SU-DHL-6 (cell line): ENCODE data around the gene CTNS.
"Not testable (repeated sequence)": the region's sequence is repeated elsewhere in the genome, so short reads cannot be mapped to it uniquely, and the experiment has no call there.

ENCODE experiments used
- H2AFZ ChIP-seq: fragments of 200-600 bp; sonication (generic); 2 replicates; pipeline ENCODE4 v1.6.1; 2014; ENCODE audit warnings: low read depth, mild to moderate bottlenecking, moderate library complexity, mixed read lengths, antibody characterized with exemption, low read length; ENCODE audit not compliant: severe bottlenecking
- H3F3A ChIP-seq: fragments of 200-600 bp; shearing (Covaris generic); 2 replicates; pipeline ENCODE4 v1.6.0; 2016; ENCODE audit warnings: antibody characterized with exemption, mild to moderate bottlenecking; ENCODE audit not compliant: insufficient read depth
- H3K27ac ChIP-seq: fragments of 200-600 bp; sonication (generic); 2 replicates; pipeline ENCODE4 v1.5.1; 2016; ENCODE audit warnings: low read depth, mild to moderate bottlenecking, low read length, moderate library complexity, mixed read lengths
- H3K27me3 ChIP-seq: fragments of 200-600 bp; sonication (generic), shearing (Covaris generic); 2 replicates; pipeline ENCODE4 v1.6.0; 2014; ENCODE audit warnings: mild to moderate bottlenecking, low read length
- H3K36me3 ChIP-seq: fragments of 200-600 bp; sonication (generic); 2 replicates; pipeline ENCODE4 v1.6.1; 2014; ENCODE audit warnings: mild to moderate bottlenecking, low read length, mixed read lengths
- H3K4me2 ChIP-seq: fragments of 300-600, 200-600 bp; shearing (Covaris generic), sonication (generic); 2 replicates; pipeline ENCODE4 v1.6.0; 2014; ENCODE audit warnings: low read length, low read depth, mild to moderate bottlenecking; ENCODE audit not compliant: poor library complexity, severe bottlenecking
- H3K4me3 ChIP-seq: fragments of 200-600 bp; sonication (generic); 2 replicates; pipeline ENCODE4 v1.5.1; 2014; ENCODE audit warnings: antibody characterized with exemption, low read length, mild to moderate bottlenecking, mixed read lengths; ENCODE audit not compliant: insufficient read depth, poor library complexity, severe bottlenecking
- H3K79me2 ChIP-seq: fragments of 200-600 bp; sonication (generic); 2 replicates; pipeline ENCODE4 v1.6.1; 2014; ENCODE audit warnings: mild to moderate bottlenecking, low read length, moderate library complexity; ENCODE audit not compliant: insufficient read depth
- H3K9ac ChIP-seq: fragments of 200-600 bp; sonication (generic); 2 replicates; pipeline ENCODE4 v1.7.0; 2014; ENCODE audit warnings: mild to moderate bottlenecking, low read length
- H3K9me2 ChIP-seq: fragments of 200-600 bp; sonication (generic); replicated peaks from 2 replicates; pipeline ENCODE4 v1.6.1; 2014; ENCODE audit warnings: low read length; ENCODE audit not compliant: insufficient read depth
- H3K9me3 ChIP-seq: fragments of 200-600 bp; sonication (generic); 2 replicates; pipeline ENCODE4 v1.6.1; 2014; ENCODE audit warnings: low read length, mixed read lengths; ENCODE audit not compliant: insufficient read depth
- H4K20me1 ChIP-seq: fragments of 200-600 bp; sonication (generic); 2 replicates; pipeline ENCODE4 v1.6.1; 2014; ENCODE audit warnings: low read depth, mild to moderate bottlenecking, antibody characterized with exemption, low read length, moderate library complexity, mixed read lengths
- CTCF ChIP-seq: fragments of 200-600 bp; sonication (generic); IDR thresholded peaks from one replicate; pipeline ENCODE4 v1.5.1; 2017; ENCODE audit warnings: antibody characterized with exemption, mild to moderate bottlenecking, low read length, moderate library complexity; ENCODE audit not compliant: insufficient read depth, poor library complexity, severe bottlenecking
- EZH2phosphoT487 ChIP-seq: fragments of 200-600 bp; sonication (generic), shearing (Covaris generic); conservative IDR thresholded peaks from 2 replicates; pipeline ENCODE4 v1.6.1; 2018; ENCODE audit warnings: mild to moderate bottlenecking, antibody characterized with exemption, low read length, moderate library complexity, mixed read lengths

Gene CTNS

DNA sequence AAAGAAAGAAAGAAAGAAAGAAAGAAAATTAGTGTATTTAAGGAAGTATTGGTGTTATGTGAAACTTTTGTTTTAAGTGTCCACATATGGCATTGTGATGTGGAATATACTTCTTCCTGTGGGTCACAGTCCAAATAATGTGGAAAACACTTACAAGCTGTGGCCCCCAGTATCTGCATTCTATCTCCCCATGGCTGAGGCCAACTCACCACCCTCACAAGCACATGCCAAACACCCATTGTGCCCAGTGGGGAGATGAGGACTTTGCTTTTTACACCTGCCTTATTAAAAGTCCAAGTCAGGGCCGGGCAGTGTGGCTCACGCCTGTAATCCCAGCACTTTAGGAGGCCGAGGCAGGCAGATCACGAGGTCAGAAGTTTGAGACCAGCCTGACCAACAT, 63.4 kb downstream of the CTNS start:
- H3F3A ChIP-seq: no peaks in the 10 kb centered on the region
- H3K27ac ChIP-seq: no peak overlapping the region
- H3K36me3 ChIP-seq: no peaks in the 10 kb centered on the region
- H3K9me2 ChIP-seq: no peaks in the 10 kb centered on the region
- H3K79me2 ChIP-seq: peaks cover 7% of the 10 kb centered on the region; the same call in 1 of the 2 replicates
- H3K9ac ChIP-seq: no peak overlapping the region
- H3K27me3 ChIP-seq: no peaks in the 10 kb centered on the region
- no peaks in the 10 kb centered on the region for H4K20me1 ChIP-seq
- H3K4me3 ChIP-seq: no peak overlapping the region
- H2AFZ ChIP-seq: no peak overlapping the region
- TF ChIP-seq EZH2phosphoT487 (no peak), CTCF (no peak)
- no peaks in the 10 kb centered on the region for H3K9me3 ChIP-seq
- no peak overlapping the region for H3K4me2 ChIP-seq

GRCh38 chr17:3702041-3702539, 65.5 kb downstream of the CTNS start:
- H3K4me2 ChIP-seq, H3K4me3 ChIP-seq: not testable (repeated sequence)

GRCh38 chr17:3704931-3705717, 68.6 kb downstream of the CTNS start:
- no peaks in the 10 kb centered on the region for H3K79me2 ChIP-seq
- no peak overlapping the region for H3K9ac ChIP-seq
- H3K4me3 ChIP-seq: no peak overlapping the region
- no peak overlapping the region for H3K4me2 ChIP-seq
- no peaks in the 10 kb centered on the region for H4K20me1 ChIP-seq
- TF ChIP-seq EZH2phosphoT487: no peak
- TF ChIP-seq CTCF: no peak
- H3K9me3 ChIP-seq: no peaks in the 10 kb centered on the region
- no peaks in the 10 kb centered on the region for H3K36me3 ChIP-seq
- no peaks in the 10 kb centered on the region for H3K27me3 ChIP-seq
- H2AFZ ChIP-seq: no peak overlapping the region
- H3K9me2 ChIP-seq: no peaks in the 10 kb centered on the region
- no peaks in the 10 kb centered on the region for H3F3A ChIP-seq
- no peak overlapping the region for H3K27ac ChIP-seq

More at GRCh38 chr17:3702041-3702539, 65.5 kb downstream of the CTNS start:
- H2AFZ ChIP-seq, H3K27me3 ChIP-seq, H3K9me2 ChIP-seq, H3F3A ChIP-seq, H3K36me3 ChIP-seq, H3K27ac ChIP-seq, H4K20me1 ChIP-seq, H3K79me2 ChIP-seq, H3K9ac ChIP-seq, H3K9me3 ChIP-seq: not testable (repeated sequence)

- H3K27me3 ChIP-seq, H3K9me3 ChIP-seq, H3K9me2 ChIP-seq, H3K4me3 ChIP-seq, H3K27ac ChIP-seq, H2AFZ ChIP-seq, H3F3A ChIP-seq, H3K4me2 ChIP-seq, H4K20me1 ChIP-seq, H3K36me3 ChIP-seq, H3K79me2 ChIP-seq, H3K9ac ChIP-seq: not testable (repeated sequence)
Measured at GRCh38 chr17:3705718-3705984, 69.1 kb downstream of the CTNS start.
